SK-N-SH (cell line): ENCODE data around the gene HOXC11. TPM values are rescaled to one million over a fixed set of nuclear protein-coding genes. Genes with fewer than 3 reads are reported as not detected.

Experiments
- CTCF ChIA-PET: fragments of 300-600, 350-600 bp; formaldehyde crosslinking; extraction: SDS; loops from one replicate; lab custom pipeline; 2021; lab: Yijun Ruan, JAX
- POLR2A ChIA-PET: fragments of 350-600 bp; sonication (Branson Sonifier 250); formaldehyde crosslinking; extraction: SDS; loops from one replicate; lab custom pipeline; 2020; ENCODE audit warnings: antibody characterized with exemption, inconsistent platforms; lab: Yijun Ruan, JAX
- DNase-seq: peaks from one replicate; pipeline ENCODE4 v3.0.0; 2012
- H2AFZ ChIP-seq: fragments of 200-600 bp; sonication (generic); 2 replicates; pipeline ENCODE4 v1.8.1; 2016; ENCODE audit warnings: antibody characterized with exemption, mild to moderate bottlenecking, low read depth
- H3F3A ChIP-seq: fragments of 200-600 bp; sonication (generic); replicated peaks from 2 replicates; pipeline ENCODE3; 2016; ENCODE audit warnings: antibody characterized with exemption, mild to moderate bottlenecking; ENCODE audit not compliant: insufficient read depth
- H3K27ac ChIP-seq, 2 experiments: fragments of 200-500 bp in 1 of 2; fragments of 200-600 bp in 1 of 2; sonication (Bioruptor generic) in 1 of 2; sonication (generic), shearing (Covaris generic) in 1 of 2; 2 replicates each; pipeline versions ENCODE4 v1.5.1 to v1.6.1; 2014 to 2016; ENCODE audit warnings: low read depth in 2 of 2, inconsistent platforms in 1 of 2, low read length in 1 of 2, mild to moderate bottlenecking in 1 of 2, mixed read lengths in 1 of 2
- H3K27me3 ChIP-seq: fragments of 200-600 bp; sonication (generic), shearing (Covaris generic); 2 replicates; pipeline ENCODE4 v1.6.1; 2016; ENCODE audit warnings: mixed run types; ENCODE audit not compliant: insufficient read depth
- H3K36me3 ChIP-seq, 2 experiments: fragments of 200-500 bp in 1 of 2; fragments of 200-600 bp in 1 of 2; sonication (Bioruptor generic) in 1 of 2; sonication (generic) in 1 of 2; replicated peaks in 1 of 2; 2 replicates each; pipeline versions ENCODE3 to v1.5.1; 2014 to 2016; ENCODE audit warnings: low read length in 1 of 2, mild to moderate bottlenecking in 1 of 2; ENCODE audit not compliant: insufficient read depth in 2 of 2, control insufficient read depth in 1 of 2
- H3K4me1 ChIP-seq, 2 experiments: fragments of 200-500 bp in 1 of 2; fragments of 200-600 bp in 1 of 2; sonication (Bioruptor generic) in 1 of 2; sonication (generic), shearing (Covaris generic) in 1 of 2; 2 replicates each; pipeline versions ENCODE4 v1.5.1 to v1.6.1; 2014 to 2016; ENCODE audit warnings: low read depth in 1 of 2, low read length in 1 of 2, mixed run types in 1 of 2; ENCODE audit not compliant: insufficient read depth in 2 of 2, control insufficient read depth in 1 of 2
- H3K4me2 ChIP-seq: fragments of 200-600 bp; sonication (generic), shearing (Covaris generic); 2 replicates; pipeline ENCODE4 v1.6.1; 2017; ENCODE audit warnings: mixed run types
- H3K4me3 ChIP-seq, 2 experiments: fragments of 200-500 bp in 1 of 2; fragments of 200-600 bp in 1 of 2; sonication (Bioruptor generic) in 1 of 2; sonication (generic), shearing (Covaris generic) in 1 of 2; 2 replicates each; pipeline versions ENCODE4 v1.5.1 to v1.8.1; 2014 to 2016; ENCODE audit warnings: low read depth in 2 of 2, inconsistent platforms in 1 of 2, low read length in 1 of 2, mild to moderate bottlenecking in 1 of 2, mixed read lengths in 1 of 2, moderate library complexity in 1 of 2
- H3K79me2 ChIP-seq: fragments of 200-600 bp; sonication (generic); 2 replicates; pipeline ENCODE4 v1.8.1; 2017; ENCODE audit warnings: mild to moderate bottlenecking; ENCODE audit not compliant: insufficient read depth
- H3K9ac ChIP-seq: fragments of 200-600 bp; sonication (generic); 2 replicates; pipeline ENCODE4 v1.6.1; 2017; ENCODE audit warnings: mixed run types
- H3K9me2 ChIP-seq: fragments of 200-600 bp; sonication (generic); 2 replicates; pipeline ENCODE4 v1.6.1; 2017; ENCODE audit warnings: mixed run types
- H3K9me3 ChIP-seq: fragments of 200-600 bp; sonication (generic); 2 replicates; pipeline ENCODE4 v1.6.1; 2017; ENCODE audit warnings: mixed run types, mild to moderate bottlenecking, moderate library complexity
- H4K20me1 ChIP-seq: fragments of 200-600 bp; sonication (generic); 2 replicates; pipeline ENCODE4 v1.6.1; 2017; ENCODE audit warnings: mild to moderate bottlenecking, mixed run types; ENCODE audit not compliant: insufficient read depth
- CTCF ChIP-seq: fragments of 200-600 bp; sonication (generic); IDR thresholded peaks from 2 replicates; pipeline ENCODE4 v1.6.1; 2017; ENCODE audit warnings: antibody characterized with exemption, mild to moderate bottlenecking, moderate library complexity
- ELF1 ChIP-seq: IDR thresholded peaks from 2 replicates; pipeline ENCODE4 v1.4.0; 2012
- EZH2phosphoT487 ChIP-seq: fragments of 200-600 bp; sonication (generic); IDR thresholded peaks from 2 replicates; pipeline ENCODE4 v1.6.1; 2017; ENCODE audit warnings: low read depth, mixed run types, mild to moderate bottlenecking, antibody characterized with exemption, moderate library complexity, borderline replicate concordance
- FOSL2 ChIP-seq: IDR thresholded peaks from 2 replicates; pipeline ENCODE4 v1.4.0; 2012; ENCODE audit warnings: low read depth, mild to moderate bottlenecking, moderate library complexity, borderline replicate concordance
- FOXJ3 ChIP-seq: sonication (generic); formaldehyde crosslinking; IDR thresholded peaks from 2 replicates; pipeline ENCODE4 v1.5.1; 2020; ENCODE audit warnings: mild to moderate bottlenecking, missing genetic modification reagents
- FOXM1 ChIP-seq: IDR thresholded peaks from 2 replicates; pipeline ENCODE4 v1.4.0; 2012; ENCODE audit warnings: low read depth, mild to moderate bottlenecking
- GABPA ChIP-seq: IDR thresholded peaks from 2 replicates; pipeline ENCODE4 v1.4.0; 2012; ENCODE audit warnings: low read depth, mild to moderate bottlenecking
- GATA2 ChIP-seq: sonication (generic); formaldehyde crosslinking; IDR thresholded peaks from 2 replicates; pipeline ENCODE4 v1.5.0; 2020; ENCODE audit warnings: mild to moderate bottlenecking, missing genetic modification reagents
- JUND ChIP-seq: IDR thresholded peaks from 2 replicates; pipeline ENCODE4 v1.4.0; 2012
- MEF2A ChIP-seq: IDR thresholded peaks from 2 replicates; pipeline ENCODE4 v1.4.0; 2012; ENCODE audit warnings: low read depth, borderline replicate concordance
- NFIC ChIP-seq: IDR thresholded peaks from 2 replicates; pipeline ENCODE4 v1.4.0; 2012; ENCODE audit warnings: borderline replicate concordance
- POLR2AphosphoS5 ChIP-seq: IDR thresholded peaks from 2 replicates; pipeline ENCODE4 v1.6.1; 2012; ENCODE audit warnings: low read depth, low read length
- RAD21 ChIP-seq: IDR thresholded peaks from 2 replicates; pipeline ENCODE4 v1.6.1; 2012; ENCODE audit warnings: mild to moderate bottlenecking, low read length
- RCOR1 ChIP-seq: fragments of 150-350 bp; IDR thresholded peaks from 2 replicates; pipeline ENCODE4 v1.6.1; 2017; ENCODE audit warnings: antibody characterized with exemption, low read length
- REST ChIP-seq: IDR thresholded peaks from 2 replicates; pipeline ENCODE4 v1.6.1; 2012; ENCODE audit warnings: mild to moderate bottlenecking, low read depth, low read length, moderate library complexity
- RXRA ChIP-seq: IDR thresholded peaks from 2 replicates; pipeline ENCODE4 v1.4.0; 2012; ENCODE audit warnings: low read depth, mild to moderate bottlenecking, borderline replicate concordance
- SIN3A ChIP-seq: IDR thresholded peaks from 2 replicates; pipeline ENCODE4 v1.6.1; 2012; ENCODE audit warnings: low read depth, mild to moderate bottlenecking, low read length, moderate library complexity, borderline replicate concordance
- TAF1 ChIP-seq: IDR thresholded peaks from 2 replicates; pipeline ENCODE4 v1.6.1; 2012; ENCODE audit warnings: low read depth, mild to moderate bottlenecking, low read length, moderate library complexity, borderline replicate concordance
- TCF12 ChIP-seq: IDR thresholded peaks from 2 replicates; pipeline ENCODE4 v1.4.0; 2012
- TEAD4 ChIP-seq: IDR thresholded peaks from 2 replicates; pipeline ENCODE4 v1.4.0; 2012; ENCODE audit warnings: mild to moderate bottlenecking, borderline replicate concordance; ENCODE audit not compliant: insufficient read depth
- USF1 ChIP-seq: IDR thresholded peaks from 2 replicates; pipeline ENCODE4 v1.4.0; 2012; ENCODE audit warnings: low read depth, borderline replicate concordance
- USF2 ChIP-seq: fragments of 150-350 bp; IDR thresholded peaks from 2 replicates; pipeline ENCODE4 v1.6.1; 2017; ENCODE audit warnings: antibody characterized with exemption, low read length, low read depth, borderline replicate concordance
- WGBS: methylation state at CpG from one replicate; pipeline ENCODE4 v1.1.6; 2017; ENCODE audit warnings: low lambda C conversion rate; 5-methylcytosine and 5-hydroxymethylcytosine counted together
- polyA plus RNA-seq, 3 experiments: library from polyadenylated mRNA; depleted of rRNA; stranded (reverse); fragments of >200 nt; gene quantifications; 2 replicates each; pipeline ENCODE4 v1.2.3, GENCODE V29; 2012
- TF ChIP-seq, protein P1 (sequence below): IDR thresholded peaks from 2 replicates; pipeline ENCODE4 v1.4.0; 2012; ENCODE audit warnings: low read depth

Gene HOXC11
- polyA plus RNA-seq, 1 of the 3 experiments (the other 2 are of a cell fraction), result not detected

- peak; percentile 88 for TF ChIP-seq RAD21
- no peak for TF ChIP-seq REST
- no peak; the same call in 1 of the 2 replicates for TF ChIP-seq EZH2phosphoT487
- no peak for TF ChIP-seq TCF12
- no peak for TF ChIP-seq NFIC
- no peak for TF ChIP-seq TAF1
- no peak for TF ChIP-seq RCOR1
- peak; percentile 53; the same call in 1 of the 2 replicates for TF ChIP-seq RXRA
- TF ChIP-seq, all 33 proteins: peak for 11
Measured at GRCh38 chr12:53984901-53985691, 12.2 kb downstream of the HOXC11 start, which contains the start of gene HOXC10 (continued).

GRCh38 chr12:53985692-53985993 lies 12.7 kb downstream of the HOXC11 start:
- WGBS, result 33% methylated on average over 3 of the region's 21 CpGs
- H3K4me3 ChIP-seq, result peak overlapping the region; percentile 12 to 41; a peak in 2 of 4 replicates
- no peaks in the 10 kb centered on the region for H4K20me1 ChIP-seq
- H3K9me2 ChIP-seq, result no peaks in the 10 kb centered on the region
- TF ChIP-seq FOXM1 (no peak), TCF12 (no peak), POLR2AphosphoS5 (no peak), GATA2 (CRISPR knock-in tag) (no peak), GABPA (no peak), TEAD4 (no peak), EZH2phosphoT487 (no peak), FOXJ3 (no peak), CTCF (no peak), ELF1 (no peak), MEF2A (no peak), RAD21 (no peak), JUND (no peak), FOSL2 (no peak), RCOR1 (no peak), NFIC (no peak), USF2 (no peak), SIN3A (no peak), USF1 (no peak)
- TF ChIP-seq, protein P1, sequence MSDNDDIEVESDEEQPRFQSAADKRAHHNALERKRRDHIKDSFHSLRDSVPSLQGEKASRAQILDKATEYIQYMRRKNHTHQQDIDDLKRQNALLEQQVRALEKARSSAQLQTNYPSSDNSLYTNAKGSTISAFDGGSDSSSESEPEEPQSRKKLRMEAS, result no peak
- no peak overlapping the region for H3K27ac ChIP-seq
- no peaks in the 10 kb centered on the region for H3F3A ChIP-seq
- H3K9me3 ChIP-seq, result no peaks in the 10 kb centered on the region
- H3K79me2 ChIP-seq, result no peaks in the 10 kb centered on the region
- H3K27me3 ChIP-seq, result peaks cover 95% of the 10 kb centered on the region
- H3K9ac ChIP-seq, result no peak overlapping the region
- no peak for DNase-seq
- POLR2A ChIA-PET, result interaction anchor here (1.1 kb wide), 1 partner anchor 230 kb away, joined by 3 read pairs; no protein-coding TSS in a partner anchor
- no peak overlapping the region for H2AFZ ChIP-seq
- CTCF ChIA-PET, result interaction anchor here (0.6 to 12.8 kb wide), 38 partner anchors 14 to 406 kb away, joined by 3 to 194 read pairs (median 5); partner anchors contain the start of genes HOTAIR, HOXC11, HOXC12 and HOXC5
- H3K4me2 ChIP-seq, result peak overlapping the region; percentile 95
- H3K36me3 ChIP-seq, result no peaks in the 10 kb centered on the region
- H3K4me1 ChIP-seq, result peaks cover 0 to 12% of the 10 kb centered on the region in 2 experiments; a peak in 1 of 4 replicates
